OCI-LY3 (cell line): ENCODE measurements around the gene TOM1.

ENCODE experiments used
- EZH2phosphoT487 ChIP-seq: fragments of 200-600 bp; shearing (Covaris generic); IDR thresholded peaks from 2 replicates; pipeline ENCODE4 v1.6.1; 2018; ENCODE audit warnings: antibody characterized with exemption, mixed run types, low read depth
- TF ChIP-seq, protein P1 (sequence below): fragments of 200-600, 300-600 bp; sonication (generic); IDR thresholded peaks from 2 replicates; pipeline ENCODE4 v1.5.1; 2014; ENCODE audit warnings: antibody characterized with exemption, low read length, low read depth

DNA sequence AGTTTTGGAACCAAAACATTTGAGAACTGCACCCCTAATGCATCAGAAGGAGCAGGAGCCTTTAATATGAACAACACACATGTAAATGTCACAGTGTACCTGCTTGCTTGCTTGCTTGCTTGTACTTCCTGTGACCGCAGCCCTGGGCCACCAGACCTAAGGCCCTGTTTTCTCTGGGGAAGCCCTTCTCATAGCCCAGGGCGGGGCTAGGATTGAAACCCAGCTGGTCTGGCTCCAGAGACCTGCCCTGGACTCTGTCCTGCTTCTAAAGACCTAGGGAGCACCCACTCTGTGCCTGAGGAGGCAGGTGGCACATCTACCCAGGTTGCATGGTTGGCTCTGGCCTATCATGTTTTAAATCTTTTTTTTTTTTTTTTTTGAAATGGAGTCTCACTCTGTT lies 92.7 kb downstream of the TOM1 start:
- TF ChIP-seq, protein P1, sequence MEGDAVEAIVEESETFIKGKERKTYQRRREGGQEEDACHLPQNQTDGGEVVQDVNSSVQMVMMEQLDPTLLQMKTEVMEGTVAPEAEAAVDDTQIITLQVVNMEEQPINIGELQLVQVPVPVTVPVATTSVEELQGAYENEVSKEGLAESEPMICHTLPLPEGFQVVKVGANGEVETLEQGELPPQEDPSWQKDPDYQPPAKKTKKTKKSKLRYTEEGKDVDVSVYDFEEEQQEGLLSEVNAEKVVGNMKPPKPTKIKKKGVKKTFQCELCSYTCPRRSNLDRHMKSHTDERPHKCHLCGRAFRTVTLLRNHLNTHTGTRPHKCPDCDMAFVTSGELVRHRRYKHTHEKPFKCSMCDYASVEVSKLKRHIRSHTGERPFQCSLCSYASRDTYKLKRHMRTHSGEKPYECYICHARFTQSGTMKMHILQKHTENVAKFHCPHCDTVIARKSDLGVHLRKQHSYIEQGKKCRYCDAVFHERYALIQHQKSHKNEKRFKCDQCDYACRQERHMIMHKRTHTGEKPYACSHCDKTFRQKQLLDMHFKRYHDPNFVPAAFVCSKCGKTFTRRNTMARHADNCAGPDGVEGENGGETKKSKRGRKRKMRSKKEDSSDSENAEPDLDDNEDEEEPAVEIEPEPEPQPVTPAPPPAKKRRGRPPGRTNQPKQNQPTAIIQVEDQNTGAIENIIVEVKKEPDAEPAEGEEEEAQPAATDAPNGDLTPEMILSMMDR, result no peak
- no peak for TF ChIP-seq EZH2phosphoT487
